ENCODE results near the gene ARHGAP24. TPM values are rescaled to one million over a fixed set of nuclear protein-coding genes. Genes with fewer than 3 reads are reported as not detected.

Gene ARHGAP24
- total and polyA plus RNA-seq, 4 donors: 1.8 to 15.2 (median 3.3) TPM

- Histone ChIP-seq H3K9ac (ENCODE audit: low read depth in 1 of 2, low read length in 2 of 2) (no peak overlapping the region), H3K27ac (ENCODE audit: low read depth in 1 of 2, low read length in 2 of 2) (no peak overlapping the region), H3K9me3 (ENCODE audit: control insufficient read depth in 4 of 4, low read length in 3 of 4) (no peaks in the 10 kb centered on the region), H3K4me3 (ENCODE audit: low read depth in 1 of 3, low read length in 3 of 3) (no peak overlapping the region), H3K27me3 (ENCODE audit: control insufficient read depth in 4 of 4, insufficient read depth in 4 of 4, low read length in 3 of 4) (no peaks in the 10 kb centered on the region), H3K36me3 (ENCODE audit: control insufficient read depth in 4 of 4, insufficient read depth in 3 of 4, low read depth in 1 of 4, low read length in 3 of 4) (no peaks in the 10 kb centered on the region), H3K4me1 (ENCODE audit: control insufficient read depth in 4 of 4, insufficient read depth in 4 of 4, low read length in 3 of 4) (no peaks in the 10 kb centered on the region)
- 74% methylated on average over 6 of the region's 6 CpGs for WGBS
- DNase-seq (ENCODE audit: low spot score): no peak
- TF ChIP-seq FOXA1 (IDR thresholded peaks at IDR 0.05): no peak
- no peak for TF ChIP-seq FOXA2 (IDR thresholded peaks at IDR 0.05)
- TF ChIP-seq RXRA (IDR thresholded peaks at IDR 0.05): no peak
- TF ChIP-seq RAD21 (IDR thresholded peaks at IDR 0.05): no peak
- TF ChIP-seq HNF4G (IDR thresholded peaks at IDR 0.05): no peak
- no peak for TF ChIP-seq GABPA (IDR thresholded peaks at IDR 0.05 in 1 of 2, conservative IDR thresholded peaks at IDR 0.05 in 1 of 2)
- no peak for TF ChIP-seq TAF1 (conservative IDR thresholded peaks at IDR 0.05)
- no peak for TF ChIP-seq EGR1 (IDR thresholded peaks at IDR 0.05; ENCODE audit: low read depth in 2 of 2)
- no peak for TF ChIP-seq YY1 (IDR thresholded peaks at IDR 0.05)
- TF ChIP-seq, protein P1, sequence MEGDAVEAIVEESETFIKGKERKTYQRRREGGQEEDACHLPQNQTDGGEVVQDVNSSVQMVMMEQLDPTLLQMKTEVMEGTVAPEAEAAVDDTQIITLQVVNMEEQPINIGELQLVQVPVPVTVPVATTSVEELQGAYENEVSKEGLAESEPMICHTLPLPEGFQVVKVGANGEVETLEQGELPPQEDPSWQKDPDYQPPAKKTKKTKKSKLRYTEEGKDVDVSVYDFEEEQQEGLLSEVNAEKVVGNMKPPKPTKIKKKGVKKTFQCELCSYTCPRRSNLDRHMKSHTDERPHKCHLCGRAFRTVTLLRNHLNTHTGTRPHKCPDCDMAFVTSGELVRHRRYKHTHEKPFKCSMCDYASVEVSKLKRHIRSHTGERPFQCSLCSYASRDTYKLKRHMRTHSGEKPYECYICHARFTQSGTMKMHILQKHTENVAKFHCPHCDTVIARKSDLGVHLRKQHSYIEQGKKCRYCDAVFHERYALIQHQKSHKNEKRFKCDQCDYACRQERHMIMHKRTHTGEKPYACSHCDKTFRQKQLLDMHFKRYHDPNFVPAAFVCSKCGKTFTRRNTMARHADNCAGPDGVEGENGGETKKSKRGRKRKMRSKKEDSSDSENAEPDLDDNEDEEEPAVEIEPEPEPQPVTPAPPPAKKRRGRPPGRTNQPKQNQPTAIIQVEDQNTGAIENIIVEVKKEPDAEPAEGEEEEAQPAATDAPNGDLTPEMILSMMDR (IDR thresholded peaks at IDR 0.05; ENCODE audit: low read depth, low read length, missing input control): no peak
- no peak for TF ChIP-seq HNF4A (conservative IDR thresholded peaks at IDR 0.05)
- no peak for TF ChIP-seq NR2F2 (IDR thresholded peaks at IDR 0.05)
- no peak for TF ChIP-seq JUND (IDR thresholded peaks at IDR 0.05)
- no peak for TF ChIP-seq SP1 (IDR thresholded peaks at IDR 0.05)
- TF ChIP-seq ATF3 (IDR thresholded peaks at IDR 0.05): no peak
- TF ChIP-seq ZBTB33 (IDR thresholded peaks at IDR 0.05): no peak
- TF ChIP-seq, protein P2, sequence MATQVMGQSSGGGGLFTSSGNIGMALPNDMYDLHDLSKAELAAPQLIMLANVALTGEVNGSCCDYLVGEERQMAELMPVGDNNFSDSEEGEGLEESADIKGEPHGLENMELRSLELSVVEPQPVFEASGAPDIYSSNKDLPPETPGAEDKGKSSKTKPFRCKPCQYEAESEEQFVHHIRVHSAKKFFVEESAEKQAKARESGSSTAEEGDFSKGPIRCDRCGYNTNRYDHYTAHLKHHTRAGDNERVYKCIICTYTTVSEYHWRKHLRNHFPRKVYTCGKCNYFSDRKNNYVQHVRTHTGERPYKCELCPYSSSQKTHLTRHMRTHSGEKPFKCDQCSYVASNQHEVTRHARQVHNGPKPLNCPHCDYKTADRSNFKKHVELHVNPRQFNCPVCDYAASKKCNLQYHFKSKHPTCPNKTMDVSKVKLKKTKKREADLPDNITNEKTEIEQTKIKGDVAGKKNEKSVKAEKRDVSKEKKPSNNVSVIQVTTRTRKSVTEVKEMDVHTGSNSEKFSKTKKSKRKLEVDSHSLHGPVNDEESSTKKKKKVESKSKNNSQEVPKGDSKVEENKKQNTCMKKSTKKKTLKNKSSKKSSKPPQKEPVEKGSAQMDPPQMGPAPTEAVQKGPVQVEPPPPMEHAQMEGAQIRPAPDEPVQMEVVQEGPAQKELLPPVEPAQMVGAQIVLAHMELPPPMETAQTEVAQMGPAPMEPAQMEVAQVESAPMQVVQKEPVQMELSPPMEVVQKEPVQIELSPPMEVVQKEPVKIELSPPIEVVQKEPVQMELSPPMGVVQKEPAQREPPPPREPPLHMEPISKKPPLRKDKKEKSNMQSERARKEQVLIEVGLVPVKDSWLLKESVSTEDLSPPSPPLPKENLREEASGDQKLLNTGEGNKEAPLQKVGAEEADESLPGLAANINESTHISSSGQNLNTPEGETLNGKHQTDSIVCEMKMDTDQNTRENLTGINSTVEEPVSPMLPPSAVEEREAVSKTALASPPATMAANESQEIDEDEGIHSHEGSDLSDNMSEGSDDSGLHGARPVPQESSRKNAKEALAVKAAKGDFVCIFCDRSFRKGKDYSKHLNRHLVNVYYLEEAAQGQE (IDR thresholded peaks at IDR 0.05): no peak
Observed at GRCh38 chr4:85860066-85860740, 385.3 kb downstream of the ARHGAP24 start.

Measured in liver (tissue), 9 donors.